ENCODE data around the gene MICA. TPM values are rescaled to one million over a fixed set of nuclear protein-coding genes. Genes with fewer than 3 reads are reported as not detected.

The MICA gene
- total RNA-seq, result 10 to 100 TPM; 10.5 to 10.8 TPM

- Mint-ChIP-seq H3K27me3 (no peaks in the 10 kb centered on the region), H3K36me3 (ENCODE audit: low read depth) (peaks cover 23% of the 10 kb centered on the region), H3K27ac (peak within 1 kb of the TSS; percentile 80), H3K9me3 (no peaks in the 10 kb centered on the region), H3K4me1 (peaks cover 72% of the 10 kb centered on the region), H3K4me3 (peak within 1 kb of the TSS; percentile 91)
- CTCF ChIA-PET, result interaction anchor here (0.6 to 1.6 kb wide), 6 partner anchors 9 to 1774 kb away, joined by 3 to 4 read pairs (median 3); no protein-coding TSS in a partner anchor
- POLR2A ChIA-PET, result no interaction called here
- peak; percentile 73 for DNase-seq
These were observed at the start of gene MICA for GRCh38 chr6:31403283-31404060. MICA (plus strand) TSS chr6:31403595; CDS start chr6:31403633, 38 bp downstream.

- CTCF ChIA-PET, result interaction anchor here (0.6 to 2.1 kb wide), 3 partner anchors 12 to 157 kb away, joined by 3 to 8 read pairs (median 5); no protein-coding TSS in a partner anchor
- Mint-ChIP-seq H3K4me1 (peaks cover 58% of the 10 kb centered on the region), H3K4me3 (peak overlapping the region; percentile 93), H3K27me3 (no peaks in the 10 kb centered on the region), H3K27ac (peak overlapping the region; percentile 78), H3K36me3 (ENCODE audit: low read depth) (peaks cover 49% of the 10 kb centered on the region), H3K9me3 (no peaks in the 10 kb centered on the region)
- DNase-seq, result no peak
- POLR2A ChIA-PET, result interaction anchor here (0.6 kb wide), 1 partner anchor 86 kb away, joined by 3 read pairs; no protein-coding TSS in a partner anchor
These were observed 49.1 kb upstream of the MICA start for GRCh38 chr6:31354158-31354863.

GRCh38 chr6:31354864-31355582, 48.4 kb upstream of the MICA start:
- Mint-ChIP-seq H3K4me3 (peak overlapping the region; percentile 93), H3K9me3 (no peaks in the 10 kb centered on the region), H3K36me3 (ENCODE audit: low read depth) (peaks cover 49% of the 10 kb centered on the region), H3K27ac (peak overlapping the region; percentile 76), H3K4me1 (peaks cover 63% of the 10 kb centered on the region), H3K27me3 (no peaks in the 10 kb centered on the region)
- CTCF ChIA-PET, result interaction anchor here (0.7 to 2.1 kb wide), 3 partner anchors 12 to 157 kb away, joined by 4 to 8 read pairs (median 5); no protein-coding TSS in a partner anchor
- POLR2A ChIA-PET, result no interaction called here
- no peak for DNase-seq

- no peak for DNase-seq
- peaks cover 3% of the 10 kb centered on the region for H3K27me3 Mint-ChIP-seq
- peak overlapping the region; percentile 93 for H3K4me3 Mint-ChIP-seq
- peak overlapping the region; percentile 76 for H3K27ac Mint-ChIP-seq
- ChIA-PET CTCF (interaction anchor here (0.7 to 2.1 kb wide), 2 partner anchors 11 to 27 kb away, joined by 4 to 8 read pairs; no protein-coding TSS in a partner anchor), POLR2A (no interaction called here)
- peaks cover 63% of the 10 kb centered on the region for H3K4me1 Mint-ChIP-seq
- H3K36me3 Mint-ChIP-seq (ENCODE audit: low read depth), result peaks cover 52% of the 10 kb centered on the region
- H3K9me3 Mint-ChIP-seq, result no peaks in the 10 kb centered on the region
These were observed 47.8 kb upstream of the MICA start for GRCh38 chr6:31355583-31355948.

GRCh38 chr6:31356216-31356945, 47.0 kb upstream of the MICA start:
- Mint-ChIP-seq H3K27me3 (peaks cover 3% of the 10 kb centered on the region), H3K27ac (peak overlapping the region; percentile 100), H3K4me3 (peak overlapping the region; percentile 93), H3K4me1 (peaks cover 59% of the 10 kb centered on the region), H3K36me3 (ENCODE audit: low read depth) (peaks cover 59% of the 10 kb centered on the region), H3K9me3 (no peaks in the 10 kb centered on the region)
- CTCF ChIA-PET, result no interaction called here
- POLR2A ChIA-PET, result no interaction called here
- peak; percentile 79 for DNase-seq

GRCh38 chr6:31356946-31357466, 46.4 kb upstream of the MICA start, which contains the start of gene HLA-B:
HLA-B (minus strand) TSS chr6:31357179; CDS start chr6:31357158, 21 bp downstream.
- ChIA-PET CTCF (interaction anchor here (1.0 kb wide), 1 partner anchor 10 kb away, joined by 5 read pairs; no protein-coding TSS in a partner anchor), POLR2A (no interaction called here)
- Mint-ChIP-seq H3K27me3 (peaks cover 6% of the 10 kb centered on the region), H3K36me3 (ENCODE audit: low read depth) (peaks cover 60% of the 10 kb centered on the region), H3K4me3 (peak within 1 kb of the TSS; percentile 93), H3K27ac (peak within 1 kb of the TSS; percentile 100), H3K9me3 (no peaks in the 10 kb centered on the region), H3K4me1 (peaks cover 57% of the 10 kb centered on the region)
- DNase-seq, result peak; percentile 91

GRCh38 chr6:31357886-31358285, 45.5 kb upstream of the MICA start:
- ChIA-PET POLR2A (no interaction called here), CTCF (interaction anchor here (1.0 to 1.6 kb wide), 2 partner anchors 9 kb away, joined by 5 to 6 read pairs; no protein-coding TSS in a partner anchor)
- H3K27me3 Mint-ChIP-seq, result peaks cover 13% of the 10 kb centered on the region
- peaks cover 51% of the 10 kb centered on the region for H3K36me3 Mint-ChIP-seq (ENCODE audit: low read depth)
- no peaks in the 10 kb centered on the region for H3K9me3 Mint-ChIP-seq
- H3K4me3 Mint-ChIP-seq, result peak overlapping the region; percentile 93
- H3K27ac Mint-ChIP-seq, result peak overlapping the region; percentile 100
- no peak for DNase-seq
- peaks cover 48% of the 10 kb centered on the region for H3K4me1 Mint-ChIP-seq

- peak overlapping the region; percentile 93 for H3K4me3 Mint-ChIP-seq
- no peak for DNase-seq
- H3K9me3 Mint-ChIP-seq, result no peaks in the 10 kb centered on the region
- peak overlapping the region; percentile 100 for H3K27ac Mint-ChIP-seq
- POLR2A ChIA-PET, result no interaction called here
- peaks cover 44% of the 10 kb centered on the region for H3K4me1 Mint-ChIP-seq
- CTCF ChIA-PET, result interaction anchor here (0.6 to 1.6 kb wide), 2 partner anchors 9 to 161 kb away, joined by 3 to 6 read pairs; no protein-coding TSS in a partner anchor
- H3K36me3 Mint-ChIP-seq (ENCODE audit: low read depth), result peaks cover 47% of the 10 kb centered on the region
- peaks cover 14% of the 10 kb centered on the region for H3K27me3 Mint-ChIP-seq
These were observed 45.1 kb upstream of the MICA start for GRCh38 chr6:31358302-31358701.

- CTCF ChIA-PET, result interaction anchor here (0.5 to 1.6 kb wide), 2 partner anchors 8 to 158 kb away, joined by 4 to 6 read pairs; no protein-coding TSS in a partner anchor
- POLR2A ChIA-PET, result no interaction called here
- peaks cover 34% of the 10 kb centered on the region for H3K36me3 Mint-ChIP-seq (ENCODE audit: low read depth)
- H3K9me3 Mint-ChIP-seq, result no peaks in the 10 kb centered on the region
- H3K27me3 Mint-ChIP-seq, result peaks cover 18% of the 10 kb centered on the region
- no peak overlapping the region for H3K27ac Mint-ChIP-seq
- peaks cover 35% of the 10 kb centered on the region for H3K4me1 Mint-ChIP-seq
- no peak overlapping the region for H3K4me3 Mint-ChIP-seq
- no peak for DNase-seq
These were observed 43.8 kb upstream of the MICA start for GRCh38 chr6:31359581-31359980.

- H3K36me3 Mint-ChIP-seq (ENCODE audit: low read depth), result peaks cover 11% of the 10 kb centered on the region
- peaks cover 33% of the 10 kb centered on the region for H3K4me1 Mint-ChIP-seq
- H3K27me3 Mint-ChIP-seq, result peaks cover 36% of the 10 kb centered on the region
- ChIA-PET POLR2A (no interaction called here), CTCF (interaction anchor here (0.8 kb wide), 1 partner anchor 161 kb away, joined by 3 read pairs; no protein-coding TSS in a partner anchor)
- no peak overlapping the region for H3K4me3 Mint-ChIP-seq
- H3K27ac Mint-ChIP-seq, result no peak overlapping the region
- H3K9me3 Mint-ChIP-seq, result no peaks in the 10 kb centered on the region
- DNase-seq, result no peak
These were observed 40.6 kb upstream of the MICA start for GRCh38 chr6:31362751-31363150.

- Mint-ChIP-seq H3K9me3 (no peaks in the 10 kb centered on the region), H3K27ac (no peak overlapping the region)
- CTCF ChIA-PET, result interaction anchor here (1.1 to 4.8 kb wide), 2 partner anchors 167 to 261 kb away, joined by 3 to 73 read pairs; no protein-coding TSS in a partner anchor
These were observed 39.6 kb upstream of the MICA start for GRCh38 chr6:31363811-31364210.

More at GRCh38 chr6:31363811-31364210, 39.6 kb upstream of the MICA start:
- no peak overlapping the region for H3K4me3 Mint-ChIP-seq
- peaks cover 22% of the 10 kb centered on the region for H3K4me1 Mint-ChIP-seq
- no peak for DNase-seq
- POLR2A ChIA-PET, result no interaction called here
- H3K27me3 Mint-ChIP-seq, result peaks cover 46% of the 10 kb centered on the region
- peaks cover 11% of the 10 kb centered on the region for H3K36me3 Mint-ChIP-seq (ENCODE audit: low read depth)

Measured in activated CD4-positive, alpha-beta T cell treated with anti-CD3 and anti-CD28 coated beads, Interleukin-2, amount 10 ng/mL, durations not matched to agents 7 days and 5 days (primary cell).